Measurements from ENCODE around the gene HEATR1.
A peak's percentile ranks its signal among the peaks of the same experiment; 100 is the strongest.
"Not testable (repeated sequence)": the region's sequence is repeated elsewhere in the genome, so short reads cannot be mapped to it uniquely, and the experiment has no call there.

HEATR1 gene

DNA sequence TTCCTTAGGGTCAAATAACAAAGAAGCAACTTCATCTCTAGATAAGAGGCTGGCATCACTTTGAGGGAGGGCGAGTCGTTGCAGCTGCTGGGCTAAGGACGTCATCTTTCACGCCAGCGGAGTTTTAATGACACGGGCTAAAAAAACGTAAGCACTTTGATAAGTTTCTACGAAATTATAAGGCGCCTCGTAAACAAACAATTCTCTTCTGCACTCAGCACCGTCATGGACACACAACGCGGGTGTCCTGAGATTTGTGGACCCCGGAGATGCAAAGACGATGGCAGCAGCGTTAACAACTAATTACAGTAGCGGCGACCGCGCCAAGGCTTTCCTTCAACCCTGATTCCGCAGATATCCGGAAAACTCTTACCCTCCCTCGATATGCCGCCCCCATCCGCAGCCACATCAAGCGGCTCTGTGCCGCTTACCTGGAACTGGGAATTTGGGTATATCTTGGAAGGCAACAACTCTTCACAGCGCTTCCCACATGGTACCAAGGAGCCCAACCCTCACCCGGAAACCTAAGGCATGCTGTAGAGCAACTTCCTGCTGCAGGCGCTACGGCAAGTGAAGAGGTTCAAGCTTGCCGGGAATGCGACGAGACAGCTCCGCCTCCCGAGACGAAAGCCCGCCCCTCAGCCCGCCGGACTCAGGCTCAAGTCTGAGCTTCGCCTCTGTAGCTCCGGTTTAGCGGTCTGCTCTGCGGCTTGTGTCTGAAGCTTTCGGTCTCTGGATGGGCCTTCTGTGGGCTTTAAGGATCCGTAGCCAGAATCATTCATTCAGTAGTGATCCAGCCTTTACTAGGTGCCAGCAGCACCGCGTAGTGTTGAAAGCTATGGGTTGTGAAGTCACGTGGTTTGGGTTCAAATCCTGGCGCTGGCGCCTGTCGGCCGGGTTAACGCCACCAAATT lies at the start of gene HEATR1:
HEATR1 (minus strand) TSS at position 526 of the 914 bp plus-strand sequence; CDS start at position 105, 421 bp downstream.
- DNase-seq = peak; percentile 94

GRCh38 chr1:236645016-236645680 lies 40.8 kb upstream of the HEATR1 start:
- no peak for DNase-seq

GRCh38 chr1:236642763-236643162 lies 38.4 kb upstream of the HEATR1 start:
- DNase-seq = no peak

DNA sequence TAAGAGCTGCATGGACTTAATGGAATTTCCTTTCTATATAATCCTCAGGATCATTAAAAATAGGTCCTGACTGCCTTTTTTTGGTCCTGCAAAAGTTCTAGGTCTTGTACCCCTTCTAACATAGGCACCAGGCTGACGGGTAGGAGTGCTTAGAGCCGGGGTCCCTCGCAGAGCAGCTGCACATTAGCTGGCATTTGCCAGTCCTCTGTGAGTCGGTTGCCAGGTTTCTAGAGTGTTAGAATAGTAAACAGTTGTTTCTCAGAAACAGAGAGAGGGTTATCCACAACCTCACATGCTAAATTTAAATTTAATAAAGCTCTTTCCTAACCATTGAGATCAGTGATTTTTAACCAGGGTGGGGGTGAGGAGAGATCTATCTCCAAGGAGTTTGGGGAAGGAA lies 35.4 kb upstream of the HEATR1 start:
- DNase-seq = no peak

DNA sequence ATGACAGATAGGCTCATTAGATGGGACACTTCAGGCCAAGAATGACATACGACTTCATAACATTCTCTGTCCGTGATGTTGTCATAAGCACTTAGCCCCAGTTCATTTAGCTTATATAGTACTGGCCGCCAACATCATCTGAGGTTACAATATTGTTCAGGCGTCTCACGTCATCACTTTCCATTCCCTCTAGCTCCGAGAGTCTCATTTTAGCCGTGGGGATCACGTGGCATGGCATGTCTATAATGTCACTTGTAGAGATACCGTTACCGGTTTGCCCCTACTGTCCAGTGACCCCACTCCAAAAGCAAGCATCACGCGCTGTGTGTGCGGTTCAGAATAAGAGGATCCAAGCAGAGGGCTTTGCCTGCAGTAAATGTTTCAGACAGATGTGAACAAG lies 34.6 kb upstream of the HEATR1 start:
- no peak for DNase-seq

DNA sequence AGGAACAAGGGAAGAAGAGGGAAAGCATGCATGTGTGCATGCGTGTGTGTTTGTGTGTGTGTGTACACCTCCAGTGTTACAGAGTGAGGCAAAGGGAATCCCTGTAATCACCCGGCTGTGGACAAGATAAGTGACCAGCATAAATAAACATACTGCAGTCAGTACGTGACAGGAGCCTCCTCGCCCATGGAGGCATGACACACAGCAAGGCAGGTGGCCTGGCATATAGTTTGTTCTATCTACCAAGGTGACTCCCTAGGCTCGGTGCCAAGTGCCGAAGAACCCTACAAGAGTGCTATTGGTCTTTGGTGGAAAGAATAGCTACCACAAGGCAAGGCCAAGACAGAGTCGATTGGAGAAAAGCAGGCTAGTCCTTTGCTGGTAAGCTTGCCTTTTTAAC lies 31.7 kb upstream of the HEATR1 start:
- DNase-seq = no peak

DNA sequence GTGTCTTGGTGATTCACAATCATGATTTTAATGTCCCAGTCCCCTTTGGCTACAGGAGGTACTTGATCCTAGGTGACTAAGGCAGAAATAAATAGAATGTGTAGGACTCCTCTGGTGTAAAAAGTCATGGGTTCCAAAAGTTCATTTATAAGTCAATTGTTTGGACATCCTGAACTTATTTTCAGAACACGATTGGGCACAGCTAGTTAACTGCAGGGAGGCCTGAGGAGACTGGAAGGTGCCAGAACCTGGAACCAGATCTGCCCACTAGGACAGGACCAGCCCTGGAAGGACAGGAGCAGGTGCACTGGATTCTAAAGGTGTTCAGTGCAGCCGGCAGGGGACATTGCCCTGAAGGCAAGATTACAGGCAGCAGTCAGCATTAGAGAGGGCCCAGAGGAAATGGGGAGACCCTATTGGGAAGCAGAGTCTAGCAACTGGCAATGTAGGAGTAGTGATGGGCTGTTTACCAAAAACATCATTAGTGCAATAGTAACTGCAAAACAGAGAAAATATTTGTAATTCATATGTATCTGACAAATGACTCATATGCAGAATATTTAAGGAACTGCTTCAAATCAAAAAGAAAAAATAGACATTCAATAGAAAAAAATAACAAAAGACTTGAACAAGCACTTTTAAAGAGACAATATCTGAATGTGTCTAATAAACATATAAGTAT lies 23.6 kb upstream of the HEATR1 start:
- DNase-seq = no peak

GRCh38 chr1:236623371-236624166 lies 19.3 kb upstream of the HEATR1 start:
- DNase-seq = no peak

DNA sequence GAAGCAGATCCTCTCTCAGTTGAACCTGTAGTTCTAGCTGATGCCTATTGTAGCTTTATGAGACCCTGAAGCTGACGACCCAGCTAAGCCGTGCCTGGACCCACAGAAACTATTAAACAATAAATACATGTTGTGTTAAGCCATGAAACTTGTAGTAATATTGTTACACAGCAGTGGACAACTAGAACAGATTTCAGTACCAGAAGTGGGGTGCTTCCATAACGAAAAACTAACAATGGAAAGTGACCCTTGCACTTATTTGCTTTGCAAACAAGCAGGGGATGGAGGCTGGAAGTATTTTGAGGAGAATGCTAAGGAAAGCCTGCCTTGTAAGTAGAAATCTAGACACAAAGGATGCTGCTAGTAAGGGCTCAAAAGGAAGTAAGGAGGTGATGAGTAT lies 18.1 kb upstream of the HEATR1 start:
- DNase-seq = no peak

- DNase-seq = no peak
Measured at GRCh38 chr1:236619398-236619797, 15.1 kb upstream of the HEATR1 start.

- DNase-seq = no peak
Measured at GRCh38 chr1:236618507-236618906, 14.2 kb upstream of the HEATR1 start.

DNA sequence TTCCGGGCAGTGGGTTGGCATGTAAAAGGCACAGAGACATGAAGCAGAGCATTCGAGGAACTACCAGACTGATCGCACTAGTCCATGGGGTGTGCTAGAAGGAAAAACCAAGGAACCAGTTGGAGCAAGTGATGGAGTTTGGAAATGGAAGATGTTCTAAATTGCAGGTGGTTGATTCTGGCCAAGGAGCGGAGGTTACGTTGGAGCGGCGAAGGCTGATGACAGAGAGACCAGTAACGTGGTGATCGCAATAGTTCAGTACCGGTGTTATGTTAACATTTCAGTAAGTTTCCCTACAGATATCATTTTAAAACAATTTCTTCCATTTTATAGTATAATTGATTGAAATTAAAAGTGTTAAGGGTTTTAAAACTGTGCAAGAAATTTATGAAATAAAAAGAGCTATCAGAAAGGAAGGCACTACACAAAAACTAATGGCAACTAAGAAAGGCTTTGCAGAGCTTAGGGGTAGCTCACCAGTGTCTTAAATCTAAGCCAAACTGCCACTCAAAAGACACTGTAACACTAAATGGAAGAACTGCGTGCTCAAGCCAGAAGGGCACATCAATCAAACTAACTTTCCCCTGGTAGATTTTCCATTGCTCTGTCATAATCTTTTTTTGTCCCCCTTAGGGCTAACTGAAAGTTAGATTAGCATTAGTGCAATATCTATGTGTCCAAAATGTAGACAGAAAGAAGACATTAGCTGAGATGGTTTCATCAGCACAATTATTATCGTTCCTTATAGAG lies 11.3 kb upstream of the HEATR1 start:
- DNase-seq = no peak

DNA sequence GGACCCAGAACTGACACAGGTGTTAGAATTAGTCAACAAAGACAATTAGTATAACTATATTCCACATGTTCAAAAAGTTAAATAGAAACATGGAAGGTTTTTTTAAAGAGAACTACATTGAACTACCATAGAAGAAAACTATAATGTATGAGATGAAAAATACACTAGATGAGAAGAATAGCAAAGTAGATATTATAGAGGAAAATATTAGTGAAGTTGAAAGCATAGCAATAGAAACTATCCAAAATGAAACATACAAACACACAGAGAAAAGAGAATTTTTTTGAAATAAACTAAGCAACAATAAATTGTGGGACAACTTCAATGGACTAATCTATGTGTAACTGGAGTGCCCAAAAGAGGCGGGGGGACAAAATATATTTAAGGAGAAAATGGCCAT lies 8.0 kb upstream of the HEATR1 start:
- DNase-seq = no peak

GRCh38 chr1:236608930-236609726 lies 4.8 kb upstream of the HEATR1 start:
- DNase-seq = peak; percentile 55

DNA sequence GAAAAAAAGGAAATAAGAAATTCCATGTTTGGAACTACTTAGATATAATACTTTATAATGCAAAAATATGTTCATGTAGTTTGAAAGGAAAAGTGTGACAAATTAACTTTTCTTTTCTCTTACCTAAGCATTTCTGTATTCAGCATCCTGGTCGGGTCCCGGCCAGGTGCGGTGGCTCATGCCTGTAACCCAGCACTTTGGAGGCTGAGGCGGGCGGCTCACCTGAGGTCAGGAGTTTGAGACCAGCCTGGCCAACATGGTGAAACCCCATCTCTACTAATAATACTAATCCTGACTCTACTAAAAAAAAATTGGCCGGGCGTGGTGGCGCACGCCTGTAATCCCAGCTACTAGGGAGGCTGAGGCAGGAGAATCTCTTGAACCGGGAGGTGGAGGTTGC lies 3.3 kb upstream of the HEATR1 start:
- DNase-seq = not testable (repeated sequence)

DNA sequence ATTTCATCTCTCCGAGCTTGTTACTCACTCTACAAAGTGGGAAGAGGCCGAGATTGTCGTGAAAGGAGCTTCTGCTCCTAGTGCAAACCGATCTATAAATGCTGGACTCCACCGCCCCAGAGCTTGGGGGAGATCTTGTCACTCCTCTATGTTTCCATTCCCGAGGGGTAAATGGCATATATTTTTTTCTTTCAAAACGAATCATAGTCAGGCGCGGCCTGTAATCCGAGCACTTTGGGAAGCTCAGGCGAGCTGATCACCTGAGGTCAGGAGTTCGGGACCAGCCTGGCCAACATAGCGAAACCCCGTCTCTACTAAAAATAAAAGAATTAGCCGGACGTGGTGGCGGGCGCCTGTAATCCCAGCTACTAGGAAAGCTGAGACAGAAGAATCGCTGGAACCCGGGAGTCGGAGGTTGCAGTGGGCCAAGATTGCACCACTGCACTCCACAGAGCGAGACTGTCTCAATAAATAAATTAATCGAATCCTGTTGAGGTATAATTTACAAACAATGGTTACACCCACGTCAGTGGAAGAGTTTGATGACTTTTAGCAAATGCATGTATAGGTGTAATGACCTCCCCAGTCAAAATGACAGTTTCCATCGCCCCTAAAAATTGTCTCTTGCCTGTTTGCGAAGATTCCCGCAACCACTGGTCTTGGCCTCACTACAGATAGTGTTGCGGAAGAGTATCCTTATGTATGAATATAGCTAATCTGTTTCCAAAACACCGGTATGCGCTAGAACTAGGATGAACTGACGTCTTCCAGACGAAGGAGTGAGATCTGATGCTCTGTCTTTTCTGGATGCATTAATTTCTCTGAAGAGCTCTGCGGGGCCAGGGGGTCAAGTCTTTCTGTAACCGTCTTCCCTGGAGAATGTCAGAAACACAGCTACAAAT lies 840 bp upstream of the HEATR1 start:
- DNase-seq = no peak

- no peak for DNase-seq
Measured at GRCh38 chr1:236602171-236602570, 2.1 kb downstream of the HEATR1 start.

GRCh38 chr1:236590553-236591150 lies 13.7 kb downstream of the HEATR1 start:
- DNase-seq = no peak

DNA sequence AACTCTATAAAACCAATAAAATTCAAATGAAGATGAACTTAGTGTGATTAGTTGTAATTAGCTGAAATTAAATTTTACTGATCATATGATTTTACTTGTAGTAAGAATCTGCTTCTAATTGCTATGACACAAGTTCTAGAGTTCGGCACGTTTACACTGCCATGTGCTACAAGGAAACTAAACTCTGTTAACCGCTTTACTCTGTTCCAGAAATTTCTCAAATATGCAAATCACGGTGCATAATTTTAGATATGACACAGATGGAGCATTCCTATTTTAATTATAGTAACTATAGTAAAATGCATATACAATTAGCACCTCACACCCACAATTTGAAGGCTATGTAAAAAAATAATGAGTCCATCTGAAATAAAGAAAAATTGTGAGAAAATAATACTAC lies 14.8 kb downstream of the HEATR1 start:
- DNase-seq = no peak

- DNase-seq = no peak
Measured at GRCh38 chr1:236581528-236581927, 22.8 kb downstream of the HEATR1 start.

Measured in stimulated activated CD8-positive, alpha-beta memory T cell treated with anti-CD3 and anti-CD28 coated beads, Interleukin-4, amount 100 ng/mL, for 48 hours (primary cell).